Measurements from ENCODE around the gene NGF.

- TF ChIP-seq CTCF (IDR thresholded peaks at IDR 0.05): no peak
- no peak for TF ChIP-seq EZH2 (IDR thresholded peaks at IDR 0.05; ENCODE audit: borderline replicate concordance, insufficient read depth, low read depth, low read length, poor library complexity, severe bottlenecking)
These were observed 59.8 kb downstream of the NGF start for GRCh38 chr1:115278211-115278610.
